Adrenal gland (tissue), 12 donors: ENCODE data around the gene RBM12. TPM values are rescaled to one million over a fixed set of nuclear protein-coding genes. Genes with fewer than 3 reads are reported as not detected.

Experiments
- DNase-seq, 7 donors: peaks; one replicate each; pipeline ENCODE4 v3.0.0-alpha.2; 2019 to 2020
- H3K27ac ChIP-seq, 5 donors: fragments of 200-600 bp; sonication (generic) in 4 of 5; 1 replicate in 3 of 5; 2 replicates in 2 of 5; pipeline versions ENCODE4 v1.5.1 to v1.8.0; 2016 to 2020; ENCODE audit warnings: mild to moderate bottlenecking in 1 of 5
- H3K27me3 ChIP-seq: fragments of 200-600 bp; 2 replicates; pipeline ENCODE4 v1.8.0; 2021
- H3K36me3 ChIP-seq, 2 donors: fragments of 200-600 bp; replicated peaks in 1 of 2; 1 replicate in 1 of 2; 2 replicates in 1 of 2; pipeline versions ENCODE4 v1.5.1 to v1.8.0; 2018 to 2022
- H3K4me1 ChIP-seq, 2 donors: fragments of 200-600 bp; replicated peaks in 1 of 2; 1 replicate in 1 of 2; 2 replicates in 1 of 2; pipeline versions ENCODE4 v1.5.1 to v1.8.0; 2018 to 2021
- H3K4me3 ChIP-seq, 4 donors: fragments of 200-600 bp; sonication (generic) in 3 of 4; one replicate each; pipeline ENCODE4 v1.5.1; 2016 to 2018
- H3K9me3 ChIP-seq, 3 donors: fragments of 200-600 bp; sonication (generic) in 1 of 3; replicated peaks in 1 of 3; 1 replicate in 2 of 3; 2 replicates in 1 of 3; pipeline versions ENCODE4 v1.5.1 to v1.8.0; 2016 to 2021
- CTCF ChIP-seq, 6 experiments: fragments of 450-650 bp in 4 of 6; fragments of 200-600 bp in 2 of 6; sonication (generic) in 1 of 6; IDR thresholded peaks; 1 replicate in 5 of 6; 2 replicates in 1 of 6; pipeline versions ENCODE4 v1.5.1 to v1.8.0; 2016 to 2021; ENCODE audit warnings: antibody characterized with exemption in 6 of 6, mild to moderate bottlenecking in 2 of 6, moderate library complexity in 1 of 6
- POLR2A ChIP-seq, 2 donors: fragments of 450-650 bp; IDR thresholded peaks; one replicate each; pipeline ENCODE4 v1.6.1; 2017; ENCODE audit warnings: antibody characterized with exemption in 2 of 2, mild to moderate bottlenecking in 2 of 2, moderate library complexity in 1 of 2
- WGBS, 4 donors: extraction: QIAGEN DNeasy Blood & Tissue Kit in 2 of 4; methylation state at CpG; one replicate each; pipeline versions ENCODE4 v1.1.5 to v1.1.7; 2013 to 2017; 5-methylcytosine and 5-hydroxymethylcytosine counted together
- intact Hi-C, 2 donors: fragments of 100-400 bp; cut with DNase I; formaldehyde crosslinking; loops; one replicate each; pipeline versions ENCODE4 v1.14.1 to v1.15.0; 2022 to 2023
- polyA plus RNA-seq, 3 donors: library from polyadenylated mRNA; stranded (reverse); fragments of 200-250 nt in 2 of 3; fragments of 350-450 nt in 1 of 3; fragmentation: Illumina TruSeq in 1 of 3; extraction: RNeasy Lipid Tissue Mini Kit (QIAGEN cat#74804) in 1 of 3; gene quantifications; one replicate each; pipeline ENCODE4 v1.2.3, GENCODE V29; 2013 to 2014
- total RNA-seq, 9 donors: library from RNA; depleted of rRNA in 4 of 9; stranded (reverse); fragments of >200 nt in 4 of 9; fragments of 120-200 nt in 1 of 9; fragmentation: NEBNext Ultra II Directional in 1 of 9; extraction: Animal tissue kit (Norgen Biotek cat#: 25700) in 1 of 9; gene quantifications; one replicate each; pipeline versions ENCODE4 v1.1.0 to v1.2.4, GENCODE V29; 2013 to 2023
- donor health status: healthy with polysubstance abuse.
- donor health status: Bipolar disorder and iron deficiency.
- donor health status: DM: yes; HTN: yes; CAD: no.
- donor health status: DM: no; HTN: no; CAD: no.
- donor health status: DM: no; HTN: no; CAD: no.
- donor health status: DM: yes; HTN: yes; CAD: no.

RBM12 gene
- total and polyA plus RNA-seq, 12 donors: 7.7 to 98.6 (median 46.5) TPM

- peaks cover 0 to 33% of the 10 kb centered on the region in 2 donors for H3K4me1 ChIP-seq
- peak; percentile 35 to 63 (median 45) for DNase-seq
- TF ChIP-seq CTCF (IDR thresholded peaks at IDR 0.05): no peak
- TF ChIP-seq POLR2A (IDR thresholded peaks at IDR 0.05): no peak
- no peaks in the 10 kb centered on the region for H3K36me3 ChIP-seq
- H3K27ac ChIP-seq: peak overlapping the region in 3 of 5 donors; percentile 92 to 97 (median 92)
- no peaks in the 10 kb centered on the region for H3K27me3 ChIP-seq
- H3K4me3 ChIP-seq: peak overlapping the region in 2 of 4 donors; percentile 32 to 62
- no peaks in the 10 kb centered on the region for H3K9me3 ChIP-seq
- intact Hi-C loops: loop anchor here in 1 of 2 donors (5.0 kb wide), 1 partner anchor 44 kb away; the partner anchor contains the start of genes CPNE1 and RBM12
- 14 to 19% (median 17%) methylated on average over 14 to 35 of the region's 35 CpGs for WGBS, 4 donors
Measured at GRCh38 chr20:35618263-35619131, 46.2 kb downstream of the RBM12 start.

- peak overlapping the region in 2 of 4 donors; percentile 26 to 62 for H3K4me3 ChIP-seq
- WGBS, 4 donors: 16 to 28% (median 20%) methylated on average over 11 to 22 of the region's 22 CpGs
- DNase-seq: peak; percentile 64 to 80 (median 70)
- intact Hi-C loops: loop anchor here in 1 of 2 donors (5.0 kb wide), 1 partner anchor 45 kb away; the partner anchor contains the start of genes CPNE1 and RBM12
- no peaks in the 10 kb centered on the region for H3K27me3 ChIP-seq
- H3K4me1 ChIP-seq: peaks cover 0 to 33% of the 10 kb centered on the region in 2 donors
- H3K27ac ChIP-seq: peak overlapping the region in 4 of 5 donors; percentile 79 to 97 (median 92)
- H3K36me3 ChIP-seq: no peaks in the 10 kb centered on the region
- no peaks in the 10 kb centered on the region for H3K9me3 ChIP-seq
- TF ChIP-seq CTCF (IDR thresholded peaks at IDR 0.05) (peak; percentile 8 to 51 (median 38)), POLR2A (IDR thresholded peaks at IDR 0.05) (no peak)
Measured at GRCh38 chr20:35617397-35618262, 47.1 kb downstream of the RBM12 start.

- Histone ChIP-seq H3K4me1 (peaks cover 0 to 33% of the 10 kb centered on the region in 2 donors), H3K4me3 (peak overlapping the region in 3 of 4 donors; percentile 1 to 62 (median 26)), H3K27me3 (no peaks in the 10 kb centered on the region), H3K27ac (peak overlapping the region in 4 of 5 donors; percentile 79 to 97 (median 94)), H3K9me3 (no peaks in the 10 kb centered on the region), H3K36me3 (no peaks in the 10 kb centered on the region)
- 5 to 11% (median 7%) methylated on average over 24 to 57 of the region's 57 CpGs for WGBS, 4 donors
- intact Hi-C loops: loop anchor here in 1 of 2 donors (5.0 kb wide), 1 partner anchor 46 kb away; the partner anchor contains the start of genes CPNE1 and RBM12
- peak; percentile 87 to 100 (median 93) for DNase-seq
- TF ChIP-seq CTCF (IDR thresholded peaks at IDR 0.05) (peak in 2 of 6 experiments; percentile 12 to 13), POLR2A (IDR thresholded peaks at IDR 0.05) (peak; percentile 64 to 78)
Measured at GRCh38 chr20:35616465-35617396, 48.0 kb downstream of the RBM12 start.
